Mammary epithelial cell (primary cell): ENCODE data around the gene OGFR.

Experiments used
- EZH2 ChIP-seq: IDR thresholded peaks from 2 replicates; pipeline ENCODE4 v1.6.1; 2012; ENCODE audit warnings: low read length, inconsistent platforms, borderline replicate concordance
- TF ChIP-seq, protein P1 (sequence below), 2 donors: IDR thresholded peaks in 1 of 2; conservative IDR thresholded peaks in 1 of 2; 2 replicates each; pipeline ENCODE4 v1.5.1; 2011 to 2012; ENCODE audit warnings: inconsistent platforms in 2 of 2, low read length in 2 of 2, mild to moderate bottlenecking in 2 of 2, control low read depth in 1 of 2, low read depth in 1 of 2; ENCODE audit not compliant: insufficient read depth in 1 of 2; ENCODE audit errors: extremely low read depth in 1 of 2

- TF ChIP-seq, protein P1, sequence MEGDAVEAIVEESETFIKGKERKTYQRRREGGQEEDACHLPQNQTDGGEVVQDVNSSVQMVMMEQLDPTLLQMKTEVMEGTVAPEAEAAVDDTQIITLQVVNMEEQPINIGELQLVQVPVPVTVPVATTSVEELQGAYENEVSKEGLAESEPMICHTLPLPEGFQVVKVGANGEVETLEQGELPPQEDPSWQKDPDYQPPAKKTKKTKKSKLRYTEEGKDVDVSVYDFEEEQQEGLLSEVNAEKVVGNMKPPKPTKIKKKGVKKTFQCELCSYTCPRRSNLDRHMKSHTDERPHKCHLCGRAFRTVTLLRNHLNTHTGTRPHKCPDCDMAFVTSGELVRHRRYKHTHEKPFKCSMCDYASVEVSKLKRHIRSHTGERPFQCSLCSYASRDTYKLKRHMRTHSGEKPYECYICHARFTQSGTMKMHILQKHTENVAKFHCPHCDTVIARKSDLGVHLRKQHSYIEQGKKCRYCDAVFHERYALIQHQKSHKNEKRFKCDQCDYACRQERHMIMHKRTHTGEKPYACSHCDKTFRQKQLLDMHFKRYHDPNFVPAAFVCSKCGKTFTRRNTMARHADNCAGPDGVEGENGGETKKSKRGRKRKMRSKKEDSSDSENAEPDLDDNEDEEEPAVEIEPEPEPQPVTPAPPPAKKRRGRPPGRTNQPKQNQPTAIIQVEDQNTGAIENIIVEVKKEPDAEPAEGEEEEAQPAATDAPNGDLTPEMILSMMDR (conservative IDR thresholded peaks at IDR 0.05 in 1 of 2, IDR thresholded peaks at IDR 0.05 in 1 of 2; ENCODE audit: extremely low read depth in 1 of 2, insufficient read depth in 1 of 2, low read depth in 1 of 2, low read length in 2 of 2), result no peak
- TF ChIP-seq EZH2, result no peak
Measured at GRCh38 chr20:62812181-62812906, 7.7 kb downstream of the OGFR start.
